Psoas muscle (tissue), 8 donors: Measurements from ENCODE around the gene RASA3. TPM values are rescaled to one million over a fixed set of nuclear protein-coding genes. Genes with fewer than 3 reads are reported as not detected.

ENCODE experiments used
- ATAC-seq, 4 donors: fragments of 200-7000 bp; cut with Tn5 transposase; one replicate each; pipeline ENCODE4 v1.9.1; 2020; ENCODE audit warnings: moderate library complexity in 3 of 4, mild to moderate bottlenecking in 2 of 4
- DNase-seq, 2 donors: peaks; one replicate each; pipeline ENCODE4 v3.0.0-alpha.2; 2020
- H3K27ac ChIP-seq: fragments of 200-600 bp; one replicate; pipeline ENCODE4 v1.8.0; 2022
- H3K27me3 ChIP-seq, 3 donors: fragments of 200-600 bp in 1 of 3; one replicate each; pipeline versions ENCODE4 v1.6.1 to v1.8.0; 2013 to 2022; ENCODE audit warnings: low read length in 2 of 3, mild to moderate bottlenecking in 2 of 3, moderate library complexity in 1 of 3; ENCODE audit not compliant: insufficient read depth in 3 of 3
- H3K36me3 ChIP-seq, 2 donors: fragments of 200-600 bp in 1 of 2; one replicate each; pipeline versions ENCODE4 v1.6.1 to v1.8.0; 2013 to 2022; ENCODE audit warnings: low read depth in 1 of 2, mild to moderate bottlenecking in 1 of 2, moderate library complexity in 1 of 2; ENCODE audit not compliant: insufficient read depth in 1 of 2
- H3K4me1 ChIP-seq: fragments of 200-600 bp; one replicate; pipeline ENCODE4 v1.8.0; 2022
- H3K4me3 ChIP-seq: fragments of 200-600 bp; one replicate; pipeline ENCODE4 v1.8.0; 2022; ENCODE audit warnings: mild to moderate bottlenecking
- H3K9me3 ChIP-seq: fragments of 200-600 bp; one replicate; pipeline ENCODE4 v1.8.0; 2022
- CTCF ChIP-seq: fragments of 200-600 bp; IDR thresholded peaks from one replicate; pipeline ENCODE4 v1.8.0; 2022; ENCODE audit warnings: antibody characterized with exemption
- WGBS, 3 donors: extraction: QIAGEN DNeasy Blood & Tissue Kit; methylation state at CpG; one replicate each; pipeline versions ENCODE4 v1.1.6 to v1.1.7; 2013; 5-methylcytosine and 5-hydroxymethylcytosine counted together
- intact Hi-C, 2 donors: fragments of 100-400 bp; cut with DNase I; formaldehyde crosslinking; loops; one replicate each; pipeline versions ENCODE4 v1.11.0 to v1.14.2; 2022
- polyA plus RNA-seq, 3 donors: library from polyadenylated mRNA; stranded (reverse); fragments of 200-250 nt; gene quantifications; one replicate each; pipeline ENCODE4 v1.2.3, GENCODE V29; 2013
- total RNA-seq, 4 donors: library from RNA; stranded (reverse); fragmentation: NEBNext Ultra II Directional in 2 of 4; extraction: Animal tissue kit (Norgen Biotek cat#: 25700) in 2 of 4; gene quantifications; one replicate each; pipeline versions ENCODE4 v1.2.1 to v1.2.4, GENCODE V29; 2021 to 2023
- donor health status: healthy with polysubstance abuse.
- donor health status: DM: no; HTN: no; CAD: no; lungs with moderate emphysema.
- donor health status: Bipolar disorder and iron deficiency.
- donor health status: healthy.
- donor health status: DM: yes; HTN: yes; CAD: no.
- donor health status: DM: no; HTN: no; CAD: no.
- donor health status: DM: no; HTN: no; CAD: no.
- donor health status: DM: yes; HTN: yes; CAD: no.

Gene RASA3
- total and polyA plus RNA-seq, 7 donors: 4.8 to 24.4 (median 13.1) TPM

- H3K9me3 ChIP-seq: no peaks in the 10 kb centered on the region
- peak overlapping the region; percentile 16 for H3K4me3 ChIP-seq
- H3K27me3 ChIP-seq: no peaks in the 10 kb centered on the region
- peaks cover 50% of the 10 kb centered on the region for H3K4me1 ChIP-seq
- TF ChIP-seq CTCF: no peak
- intact Hi-C loops: loop anchor here in 1 of 2 donors (10.0 kb wide), 1 partner anchor 65 kb away; the partner anchor contains the start of gene GAS6
- peak in 1 of 4 donors; percentile 7 for ATAC-seq
- H3K36me3 ChIP-seq: no peaks in the 10 kb centered on the region
- peak in 1 of 2 donors; percentile 55 for DNase-seq
- 51 to 56% (median 55%) methylated on average over 38 of the region's 38 CpGs for WGBS, 3 donors
- peak overlapping the region; percentile 86 for H3K27ac ChIP-seq
Observed at GRCh38 chr13:113929628-113930615, 202.5 kb downstream of the RASA3 start.

- peaks cover 50% of the 10 kb centered on the region for H3K4me1 ChIP-seq
- no peaks in the 10 kb centered on the region for H3K27me3 ChIP-seq
- intact Hi-C loops: loop anchor here in 1 of 2 donors (10.0 kb wide), 1 partner anchor 64 kb away; the partner anchor contains the start of gene GAS6
- ATAC-seq (peak; percentile 83 to 86 (median 86)), DNase-seq (peak; percentile 92 to 98)
- peak overlapping the region; percentile 86 for H3K27ac ChIP-seq
- 15 to 17% (median 16%) methylated on average over 25 to 26 of the region's 26 CpGs for WGBS, 3 donors
- TF ChIP-seq CTCF: no peak
- peak overlapping the region; percentile 16 for H3K4me3 ChIP-seq
- no peaks in the 10 kb centered on the region for H3K36me3 ChIP-seq
- no peaks in the 10 kb centered on the region for H3K9me3 ChIP-seq
Observed at GRCh38 chr13:113928685-113929627, 203.5 kb downstream of the RASA3 start.

Other genes starting within 250 kb of the RASA3 start
- 1 to 10 TPM in 1 of 4 donors, under 1 TPM in 3; 0.24 to 2.5 (median 0.73) TPM for gene C13orf46, start 158.5 kb downstream of the RASA3 start, total RNA-seq
- under 1 TPM in 2 of 3 donors, not detected in 1; 0.14 to 0.53 TPM for gene C13orf46, start 158.5 kb downstream of the RASA3 start, polyA plus RNA-seq
- not detected for gene CFAP97D2, start 46.6 kb upstream of the RASA3 start, total RNA-seq
- under 1 TPM in 1 of 3 donors, not detected in 2; 0.09 TPM for gene CFAP97D2, start 46.6 kb upstream of the RASA3 start, polyA plus RNA-seq
- gene CDC16, start 102.3 kb upstream of the RASA3 start, total RNA-seq: 10 to 100 TPM; 29.6 to 42.0 (median 37.6) TPM
- 10 to 100 TPM; 41.5 to 59.6 (median 51.8) TPM for gene CDC16, start 102.3 kb upstream of the RASA3 start, polyA plus RNA-seq
- 10 to 100 TPM; 15.1 to 20.0 (median 18.0) TPM for gene UPF3A, start 149.0 kb upstream of the RASA3 start, total RNA-seq
- gene UPF3A, start 149.0 kb upstream of the RASA3 start, polyA plus RNA-seq: 10 to 100 TPM; 26.1 to 33.6 (median 29.4) TPM
- 10 to 100 TPM; 11.6 to 14.8 (median 13.0) TPM for gene CHAMP1, start 181.9 kb upstream of the RASA3 start, total RNA-seq
- 10 to 100 TPM in 1 of 3 donors, 1 to 10 TPM in 2; 4.7 to 11.7 (median 9.6) TPM for gene CHAMP1, start 181.9 kb upstream of the RASA3 start, polyA plus RNA-seq